SH-SY5Y (cell line): ENCODE measurements around the gene KLHL25.

Experiments
- GATA2 ChIP-seq: IDR thresholded peaks from 2 replicates; pipeline ENCODE4 v1.6.1; 2011; ENCODE audit warnings: mild to moderate bottlenecking, low read depth, low read length
- GATA3 ChIP-seq: IDR thresholded peaks from 2 replicates; pipeline ENCODE4 v1.6.1; 2011; ENCODE audit warnings: low read depth, mild to moderate bottlenecking, low read length, moderate library complexity

DNA sequence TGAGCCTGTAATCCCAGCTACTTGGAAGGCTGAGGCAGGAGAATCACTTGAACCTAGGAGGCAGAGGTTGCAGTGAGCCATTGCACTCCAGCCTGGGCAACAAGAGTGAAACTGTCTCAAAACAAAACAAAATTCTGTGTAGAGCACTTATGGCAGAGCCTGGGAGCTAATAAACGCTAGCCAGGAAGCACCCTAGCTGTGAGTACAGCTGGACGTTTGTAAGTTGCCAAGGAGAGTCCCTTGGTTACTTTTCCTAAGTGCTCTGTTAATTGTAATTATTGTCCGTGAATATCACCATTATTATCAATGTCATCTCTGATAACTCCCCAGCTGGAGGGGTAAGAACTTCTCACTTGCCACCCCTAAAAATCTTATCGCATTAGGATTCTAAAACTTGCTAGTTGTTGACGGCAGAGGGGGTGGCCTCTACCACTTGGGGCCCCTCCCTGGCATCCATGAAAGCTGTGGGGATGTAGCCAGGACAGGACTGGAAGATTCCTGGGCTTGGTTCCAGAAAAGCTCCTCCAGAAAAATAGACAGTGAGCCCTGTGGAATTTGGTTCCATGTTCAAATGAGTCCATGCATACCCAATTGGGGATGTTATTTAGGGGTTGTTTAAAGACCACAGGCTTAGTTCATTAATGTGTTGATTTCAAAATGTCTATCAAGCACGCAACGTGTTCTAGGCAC, 9.9 kb upstream of the KLHL25 start:
- no peak for TF ChIP-seq GATA2
- no peak for TF ChIP-seq GATA3
